HUES64 (cell line): ENCODE measurements around the gene SUPT6H.
"Not testable (repeated sequence)": the region's sequence is repeated elsewhere in the genome, so short reads cannot be mapped to it uniquely, and the experiment has no call there.

Source experiments
- H3K27ac ChIP-seq: 2 replicates; pipeline ENCODE4 v1.7.0; 2013; ENCODE audit warnings: low read depth, low read length, inconsistent platforms
- H3K27me3 ChIP-seq: 2 replicates; pipeline ENCODE4 v1.6.1; 2013; ENCODE audit warnings: mild to moderate bottlenecking, low read length; ENCODE audit not compliant: insufficient read depth
- H3K36me3 ChIP-seq: 2 replicates; pipeline ENCODE4 v1.6.1; 2013; ENCODE audit warnings: mild to moderate bottlenecking, low read length; ENCODE audit not compliant: insufficient read depth
- H3K4me1 ChIP-seq: 2 replicates; pipeline ENCODE4 v1.6.1; 2013; ENCODE audit warnings: mild to moderate bottlenecking, low read length, moderate library complexity; ENCODE audit not compliant: insufficient read depth
- H3K4me3 ChIP-seq: 2 replicates; pipeline ENCODE4 v1.5.1; 2013; ENCODE audit warnings: mild to moderate bottlenecking, low read length, moderate library complexity
- H3K9ac ChIP-seq: 2 replicates; pipeline ENCODE4 v1.6.1; 2013; ENCODE audit warnings: mild to moderate bottlenecking, low read depth, low read length
- H3K9me3 ChIP-seq: 2 replicates; pipeline ENCODE4 v1.6.1; 2013; ENCODE audit warnings: low read depth, low read length; ENCODE audit not compliant: insufficient read depth
- WGBS: fragments of 150-250, 120-280 bp; methylation state at CpG from one replicate; pipeline ENCODE4 v1.1.7; 2013; ENCODE audit warnings: missing lambda C conversion rate; 5-methylcytosine and 5-hydroxymethylcytosine counted together

The SUPT6H gene

GRCh38 chr17:28655160-28655559, 6.8 kb upstream of the SUPT6H start:
- H3K4me3 ChIP-seq, result no peak overlapping the region
- H3K4me1 ChIP-seq, result no peaks in the 10 kb centered on the region
- H3K36me3 ChIP-seq, result peaks cover 76% of the 10 kb centered on the region
- no peak overlapping the region for H3K27ac ChIP-seq
- no peaks in the 10 kb centered on the region for H3K27me3 ChIP-seq
- 97% methylated on average over 4 of the region's 5 CpGs for WGBS
- H3K9ac ChIP-seq, result no peak overlapping the region
- H3K9me3 ChIP-seq, result peaks cover 7% of the 10 kb centered on the region

GRCh38 chr17:28657756-28658155, 4.2 kb upstream of the SUPT6H start:
- H3K9me3 ChIP-seq, result peaks cover 13% of the 10 kb centered on the region
- no peak overlapping the region for H3K27ac ChIP-seq
- peaks cover 4% of the 10 kb centered on the region; the same call in 1 of the 2 replicates for H3K4me1 ChIP-seq
- peaks cover 60% of the 10 kb centered on the region for H3K36me3 ChIP-seq
- no peak overlapping the region for H3K4me3 ChIP-seq
- no peaks in the 10 kb centered on the region for H3K27me3 ChIP-seq
- no peak overlapping the region for H3K9ac ChIP-seq
- WGBS, result 97% methylated on average over 5 of the region's 5 CpGs

- peaks cover 13% of the 10 kb centered on the region for H3K9me3 ChIP-seq
- 95% methylated on average over 3 of the region's 8 CpGs for WGBS
- not testable (repeated sequence) for H3K27me3 ChIP-seq, H3K4me3 ChIP-seq, H3K4me1 ChIP-seq, H3K9ac ChIP-seq, H3K27ac ChIP-seq
- H3K36me3 ChIP-seq, result peaks cover 54% of the 10 kb centered on the region
These were observed 3.7 kb upstream of the SUPT6H start for GRCh38 chr17:28658342-28658741.

GRCh38 chr17:28658766-28659496, 3.1 kb upstream of the SUPT6H start:
- peaks cover 11% of the 10 kb centered on the region; the same call in 1 of the 2 replicates for H3K4me1 ChIP-seq
- H3K27me3 ChIP-seq, H3K9ac ChIP-seq, H3K27ac ChIP-seq, H3K4me3 ChIP-seq: not testable (repeated sequence)
- peaks cover 13% of the 10 kb centered on the region for H3K9me3 ChIP-seq
- H3K36me3 ChIP-seq, result peaks cover 50% of the 10 kb centered on the region
- 96% methylated on average over 46 of the region's 46 CpGs for WGBS

- not testable (repeated sequence) for H3K27me3 ChIP-seq, H3K27ac ChIP-seq, H3K9ac ChIP-seq, H3K4me3 ChIP-seq
- Histone ChIP-seq H3K36me3 (peaks cover 46% of the 10 kb centered on the region), H3K9me3 (peaks cover 13% of the 10 kb centered on the region), H3K4me1 (peaks cover 11% of the 10 kb centered on the region; the same call in 1 of the 2 replicates)
- WGBS, result 98% methylated on average over 23 of the region's 23 CpGs
These were observed 2.5 kb upstream of the SUPT6H start for GRCh38 chr17:28659497-28659881.

GRCh38 chr17:28662527-28662829, 473 bp downstream of the SUPT6H start:
- 0% methylated on average over 8 of the region's 10 CpGs for WGBS
- Histone ChIP-seq H3K36me3 (peaks cover 43% of the 10 kb centered on the region), H3K9me3 (peaks cover 13% of the 10 kb centered on the region), H3K27ac (peak overlapping the region; percentile 89), H3K4me3 (peak overlapping the region; percentile 92), H3K27me3 (no peaks in the 10 kb centered on the region), H3K9ac (peak overlapping the region; percentile 87), H3K4me1 (peaks cover 11% of the 10 kb centered on the region; the same call in 1 of the 2 replicates)

- Histone ChIP-seq H3K9ac (no peak overlapping the region), H3K36me3 (peaks cover 46% of the 10 kb centered on the region), H3K27ac (no peak overlapping the region), H3K4me1 (peaks cover 11% of the 10 kb centered on the region; the same call in 1 of the 2 replicates), H3K9me3 (peaks cover 9% of the 10 kb centered on the region), H3K4me3 (0 out of 2 replicates have a peak overlapping the region, but pooled peaks have one; percentile 92), H3K27me3 (no peaks in the 10 kb centered on the region)
These were observed 1.7 kb downstream of the SUPT6H start for GRCh38 chr17:28663723-28664122.

GRCh38 chr17:28665994-28666393, 4.0 kb downstream of the SUPT6H start:
- WGBS, result 94% methylated on average over 2 of the region's 2 CpGs
- Histone ChIP-seq H3K27ac (no peak overlapping the region), H3K9ac (no peak overlapping the region), H3K4me1 (peaks cover 10% of the 10 kb centered on the region; the same call in 1 of the 2 replicates), H3K9me3 (no peaks in the 10 kb centered on the region), H3K27me3 (no peaks in the 10 kb centered on the region), H3K36me3 (peaks cover 47% of the 10 kb centered on the region), H3K4me3 (no peak overlapping the region)

GRCh38 chr17:28667870-28668269, 5.9 kb downstream of the SUPT6H start:
- Histone ChIP-seq H3K36me3 (peaks cover 66% of the 10 kb centered on the region), H3K9me3 (no peaks in the 10 kb centered on the region), H3K9ac (no peak overlapping the region), H3K27me3 (no peaks in the 10 kb centered on the region), H3K27ac (no peak overlapping the region), H3K4me3 (no peak overlapping the region), H3K4me1 (peaks cover 6% of the 10 kb centered on the region; the same call in 1 of the 2 replicates)
- 83% methylated on average over 1 of the region's 1 CpG for WGBS

GRCh38 chr17:28669918-28670317, 7.9 kb downstream of the SUPT6H start:
- Histone ChIP-seq H3K36me3 (peaks cover 87% of the 10 kb centered on the region), H3K4me1 (no peaks in the 10 kb centered on the region), H3K9ac (no peak overlapping the region), H3K27me3 (no peaks in the 10 kb centered on the region), H3K27ac (no peak overlapping the region), H3K4me3 (no peak overlapping the region), H3K9me3 (no peaks in the 10 kb centered on the region)
- 100% methylated on average over 1 of the region's 1 CpG for WGBS

- 94% methylated on average over 2 of the region's 3 CpGs for WGBS
- Histone ChIP-seq H3K4me3 (no peak overlapping the region), H3K27me3 (no peaks in the 10 kb centered on the region), H3K9ac (no peak overlapping the region), H3K36me3 (peaks cover 97% of the 10 kb centered on the region), H3K4me1 (no peaks in the 10 kb centered on the region), H3K9me3 (no peaks in the 10 kb centered on the region), H3K27ac (no peak overlapping the region)
These were observed 13.5 kb downstream of the SUPT6H start for GRCh38 chr17:28675490-28675889.

- H3K4me3 ChIP-seq, result no peak overlapping the region
- no peaks in the 10 kb centered on the region for H3K4me1 ChIP-seq
- H3K27me3 ChIP-seq, result no peaks in the 10 kb centered on the region
- H3K9ac ChIP-seq, result no peak overlapping the region
- no peak overlapping the region for H3K27ac ChIP-seq
- H3K9me3 ChIP-seq, result no peaks in the 10 kb centered on the region
- 93% methylated on average over 7 of the region's 7 CpGs for WGBS
- H3K36me3 ChIP-seq, result peaks cover 98% of the 10 kb centered on the region
These were observed 14.0 kb downstream of the SUPT6H start for GRCh38 chr17:28675980-28676379.
